CD4-positive, alpha-beta T cell treated with Interleukin-17A for 4 hours (primary cell): ENCODE results near the gene CCDC187.

Source experiments
- DNase-seq: peaks from one replicate; pipeline ENCODE4 v3.0.0-alpha.2; 2020; ENCODE audit warnings: mixed read lengths

The CCDC187 gene

DNA sequence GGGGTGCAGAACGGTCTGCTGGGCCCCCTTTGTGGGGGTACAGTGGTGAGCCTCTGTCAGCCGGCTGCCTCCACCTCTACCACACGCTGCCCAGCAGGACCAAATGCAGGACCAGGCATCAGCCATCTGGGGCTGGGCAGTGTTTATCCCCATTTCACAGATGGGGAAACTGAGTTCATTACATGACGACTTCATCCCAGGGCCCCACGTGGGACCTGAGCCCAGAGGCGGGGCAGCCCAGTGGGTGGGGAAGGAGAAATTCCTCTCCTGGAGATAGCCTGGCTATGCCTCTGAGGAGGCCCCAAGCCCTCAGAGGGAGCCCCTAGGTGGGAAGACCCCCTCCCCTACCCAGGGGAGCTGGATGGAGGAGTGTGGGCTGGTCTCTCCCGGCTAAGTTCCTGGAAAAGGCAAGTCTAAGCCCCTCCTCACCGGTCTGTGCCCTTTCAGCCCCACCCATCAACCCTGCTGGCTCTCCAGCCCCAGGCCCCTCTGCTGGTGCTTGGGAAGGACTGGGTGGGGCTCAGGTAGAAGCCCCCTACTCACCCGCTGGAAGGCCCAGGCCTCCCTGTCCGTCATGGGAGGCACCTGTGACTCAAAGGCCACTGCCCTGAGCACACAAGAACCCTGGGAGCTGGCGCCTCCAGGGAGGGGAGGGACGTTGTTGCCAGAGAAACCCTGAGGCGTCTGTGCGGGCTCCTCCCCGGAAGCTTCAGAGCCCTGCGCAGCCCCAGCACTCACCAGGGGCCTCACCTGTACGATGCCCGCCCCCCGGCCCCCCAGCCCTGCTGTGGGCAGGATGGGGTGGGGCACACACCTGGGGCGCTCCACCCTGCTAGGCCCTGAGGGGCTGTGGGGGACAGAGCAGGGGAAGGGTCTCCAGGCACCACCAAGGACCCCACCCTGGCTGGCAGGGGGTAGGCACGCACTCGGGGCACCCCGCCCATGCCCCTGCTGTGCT, 7.4 kb upstream of the CCDC187 start:
- peak; percentile 20 for DNase-seq

DNA sequence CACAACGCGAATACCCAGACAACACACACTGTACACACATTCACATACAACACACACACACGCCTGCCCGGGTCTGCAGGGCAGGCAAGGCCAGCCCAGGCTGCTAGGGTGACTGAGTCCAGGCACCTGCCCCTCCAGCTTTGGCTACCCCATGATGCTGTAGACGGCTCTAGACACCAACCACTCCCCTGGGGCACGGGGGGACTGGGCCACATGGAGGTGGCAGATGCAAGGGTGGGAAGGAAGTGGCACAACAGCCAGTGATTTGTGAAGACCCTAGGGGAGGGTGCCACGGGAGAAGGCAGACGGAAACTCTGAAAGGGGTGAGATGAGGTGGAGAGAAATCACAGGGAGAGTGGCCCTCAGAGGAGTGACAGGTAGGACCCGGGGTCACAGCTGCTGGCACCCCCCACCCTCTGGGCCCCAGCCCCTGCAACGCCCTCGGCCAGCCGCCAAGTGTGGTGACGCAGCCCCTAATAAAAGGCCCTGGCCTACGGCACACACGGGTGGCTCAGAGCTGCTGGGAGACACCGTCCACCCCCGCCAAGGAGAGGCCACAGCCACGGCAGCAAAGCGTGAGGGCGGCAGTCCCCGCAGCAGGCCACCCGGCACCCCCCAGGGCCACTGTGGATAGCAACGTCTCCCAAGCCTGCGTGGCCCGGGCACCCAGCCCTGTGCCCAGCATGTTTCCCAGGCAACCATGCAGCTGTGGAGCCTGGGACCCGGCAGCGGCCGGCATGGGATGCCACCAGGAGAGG, 6.6 kb upstream of the CCDC187 start:
- no peak for DNase-seq

DNA sequence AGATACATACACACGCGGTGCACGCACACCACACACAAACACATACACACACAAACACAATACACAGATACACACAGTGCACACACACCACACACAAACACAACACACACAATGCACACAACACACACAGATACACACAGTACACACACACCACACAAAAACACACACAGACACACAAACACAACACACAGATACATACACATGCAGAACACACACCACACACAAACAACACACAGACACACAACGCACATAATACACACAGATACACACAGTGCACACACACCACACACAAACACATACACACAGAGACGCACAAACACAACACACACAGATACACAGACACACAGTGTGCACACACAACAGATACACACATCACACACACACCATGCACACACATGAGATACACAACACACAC, 5.9 kb upstream of the CCDC187 start:
- DNase-seq, result no peak

DNA sequence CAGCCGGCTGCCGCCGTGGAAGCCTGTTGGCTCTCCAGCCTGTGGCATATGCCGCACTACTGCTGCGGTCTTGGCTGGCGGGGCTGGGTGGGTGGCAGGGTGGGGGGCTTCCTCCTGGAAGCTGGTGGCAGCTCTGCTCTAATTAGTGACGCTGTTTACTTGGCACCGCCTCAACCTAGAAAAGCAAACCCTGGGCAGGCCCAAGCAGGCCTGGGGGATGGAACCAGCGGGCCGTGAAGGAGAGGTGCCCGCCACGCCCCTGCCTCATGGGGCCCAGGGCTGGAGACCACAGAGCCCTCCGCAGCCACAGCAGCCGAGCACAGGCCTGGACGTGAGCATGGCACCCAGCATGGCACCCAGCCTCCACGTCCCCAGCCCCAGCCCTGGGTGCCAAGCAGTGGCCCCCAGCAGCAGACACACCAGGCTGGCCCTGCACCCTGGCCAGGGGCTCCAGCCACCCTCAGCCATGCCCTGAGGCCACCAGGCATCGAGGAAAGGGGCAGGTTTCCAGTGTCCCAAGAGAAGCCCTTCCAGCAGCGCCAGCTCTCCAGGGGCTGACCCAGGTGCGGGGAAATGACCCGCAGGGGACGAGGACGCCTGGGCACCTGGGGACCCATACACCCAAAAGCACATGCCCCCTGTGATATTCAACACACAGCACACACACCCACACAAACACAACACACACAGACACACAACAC, 5.4 kb upstream of the CCDC187 start:
- no peak for DNase-seq

- no peak for DNase-seq
These were observed 4.8 kb upstream of the CCDC187 start for GRCh38 chr9:136308702-136309053.

GRCh38 chr9:136308006-136308701, 4.3 kb upstream of the CCDC187 start:
- DNase-seq, result no peak

- no peak for DNase-seq
These were observed 3.4 kb upstream of the CCDC187 start for GRCh38 chr9:136307215-136307750.

- no peak for DNase-seq
These were observed 2.6 kb upstream of the CCDC187 start for GRCh38 chr9:136306211-136307208.

DNA sequence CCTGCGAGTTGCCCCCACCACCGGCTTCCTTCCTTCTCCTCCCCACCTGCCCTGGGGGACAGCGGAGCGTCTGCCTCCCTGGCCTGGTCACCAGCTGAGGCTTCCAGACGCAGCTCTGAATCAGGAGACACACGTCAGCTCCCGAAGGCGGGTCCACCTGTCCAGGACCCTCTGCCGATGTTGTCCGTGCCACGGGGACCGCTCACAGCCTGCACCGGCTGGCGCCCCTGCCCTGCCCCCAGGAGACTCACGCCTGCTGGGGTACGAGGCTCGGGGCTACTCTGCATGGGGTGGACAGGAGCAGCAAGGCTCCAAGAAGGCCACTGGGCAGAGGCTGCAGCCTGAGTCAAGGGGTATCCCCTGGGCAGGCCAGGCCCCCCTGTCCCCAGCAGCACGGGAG, 1.9 kb upstream of the CCDC187 start:
- DNase-seq, result no peak

GRCh38 chr9:136304981-136305380, 1.1 kb upstream of the CCDC187 start:
- no peak for DNase-seq

DNA sequence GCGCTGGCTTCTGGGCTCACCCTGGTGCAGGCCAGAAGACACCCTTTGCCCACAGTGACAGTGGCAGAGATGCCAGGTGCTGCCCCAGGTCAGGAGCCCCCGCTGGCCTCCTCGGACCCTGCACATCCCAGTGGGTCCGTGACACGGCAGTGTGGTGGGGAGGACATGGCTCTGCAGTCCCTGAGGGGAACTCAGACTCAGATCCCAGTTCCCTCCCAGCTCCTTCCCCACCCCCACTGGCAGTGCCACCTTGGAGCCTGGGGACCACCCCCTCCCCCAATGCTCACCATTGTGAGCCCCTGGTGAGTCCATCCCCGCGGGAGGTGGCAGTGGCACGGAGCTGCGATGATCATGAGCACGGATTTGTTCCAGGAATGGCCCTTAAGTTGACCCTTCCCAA, 562 bp upstream of the CCDC187 start:
- no peak for DNase-seq

GRCh38 chr9:136303066-136303824, 649 bp downstream of the CCDC187 start:
- DNase-seq, result no peak

GRCh38 chr9:136302527-136302926, 1.4 kb downstream of the CCDC187 start:
- DNase-seq, result no peak

- DNase-seq, result no peak
These were observed 3.0 kb downstream of the CCDC187 start for GRCh38 chr9:136300866-136301265.

DNA sequence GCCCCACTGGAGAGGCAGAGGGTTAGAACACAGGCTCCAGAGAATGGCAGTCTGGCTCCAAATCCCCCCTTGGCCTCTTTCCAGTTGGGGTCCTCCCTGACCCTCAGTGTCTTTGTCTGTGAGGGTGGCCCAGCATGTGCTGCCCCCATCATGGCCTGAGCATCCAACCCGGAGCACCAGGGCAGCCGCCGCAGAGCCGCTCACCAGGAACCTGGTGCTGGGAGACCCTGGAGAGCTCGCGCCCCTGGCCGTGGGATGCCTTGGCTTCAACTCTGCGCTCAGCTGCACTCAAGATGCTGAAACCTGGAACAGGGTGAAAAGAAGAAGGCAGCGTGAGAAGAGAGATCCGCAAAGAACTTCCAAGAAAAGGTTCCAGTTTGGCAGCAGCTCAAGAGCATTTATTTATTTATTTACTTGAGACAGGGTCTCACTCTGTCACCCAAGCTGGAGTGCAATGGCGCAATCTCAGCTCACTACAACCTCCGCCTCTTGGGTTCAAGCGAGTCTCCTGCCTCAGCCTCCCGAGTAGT, 3.8 kb downstream of the CCDC187 start:
- no peak for DNase-seq

DNA sequence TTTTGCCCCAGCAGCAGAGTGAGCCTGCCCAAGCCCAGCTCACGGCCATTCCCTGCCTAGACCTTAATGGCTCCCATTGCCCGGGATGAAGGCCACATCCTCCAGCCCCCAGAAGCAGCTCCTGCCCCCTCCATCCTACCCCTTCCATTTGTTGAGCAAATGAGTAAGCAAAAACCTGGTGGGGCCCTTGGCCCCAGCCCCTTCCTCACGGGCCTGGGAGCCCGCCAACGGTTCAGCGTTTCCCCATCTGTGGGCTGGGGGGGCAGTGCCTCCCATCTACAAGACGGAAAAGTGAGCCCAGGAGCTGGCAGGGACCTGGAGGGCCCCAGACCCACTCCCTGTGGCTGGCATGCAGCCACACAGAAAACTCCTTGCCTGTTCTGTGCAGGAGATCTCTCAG, 4.4 kb downstream of the CCDC187 start:
- DNase-seq, result no peak

DNA sequence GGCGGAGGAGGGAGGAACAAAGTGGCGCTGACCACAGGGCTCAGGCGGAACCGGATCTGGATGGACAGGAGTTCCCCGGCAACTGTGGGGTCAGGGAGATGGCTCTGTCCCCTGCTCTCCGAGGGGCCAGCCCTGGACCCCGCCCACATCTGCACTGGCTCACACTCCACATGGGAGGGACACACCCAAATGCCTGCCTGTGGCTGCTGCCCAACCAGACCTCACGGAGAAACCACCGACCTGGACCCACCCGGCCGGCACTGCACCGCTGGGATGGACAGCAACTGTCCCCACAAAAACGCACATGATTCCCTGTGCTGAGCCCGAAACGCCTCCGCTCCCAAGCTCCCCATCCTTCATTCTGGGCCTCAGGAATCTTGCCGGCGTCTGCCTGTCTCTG, 4.8 kb downstream of the CCDC187 start:
- DNase-seq, result no peak

GRCh38 chr9:136297766-136298735, 5.8 kb downstream of the CCDC187 start:
- no peak for DNase-seq
